ENCODE measurements around the gene AICDA.

Gene AICDA

GRCh38 chr12:8647968-8648367 lies 35.3 kb upstream of the AICDA start:
- H3K36me3 ChIP-seq (ENCODE audit: low read length), result no peaks in the 10 kb centered on the region
- H3F3A ChIP-seq (ENCODE audit: insufficient read depth), result peaks cover 16% of the 10 kb centered on the region
- H3K9me3 ChIP-seq (ENCODE audit: insufficient read depth, low read length), result no peaks in the 10 kb centered on the region
- H3K79me2 ChIP-seq (ENCODE audit: insufficient read depth, low read length), result no peaks in the 10 kb centered on the region
- no peak overlapping the region for H3K9ac ChIP-seq (ENCODE audit: low read length)
- no peak overlapping the region for H3K27ac ChIP-seq (ENCODE audit: low read depth, low read length)
- no peak overlapping the region for H3K4me3 ChIP-seq (ENCODE audit: insufficient read depth, low read length, poor library complexity, severe bottlenecking)
- peak overlapping the region; percentile 13 for H3K4me2 ChIP-seq (ENCODE audit: low read depth, low read length, poor library complexity, severe bottlenecking)
- H2AFZ ChIP-seq (ENCODE audit: low read depth, low read length, severe bottlenecking), result no peak overlapping the region
- H3K27me3 ChIP-seq (ENCODE audit: low read length), result no peaks in the 10 kb centered on the region
- H4K20me1 ChIP-seq (ENCODE audit: low read depth, low read length), result no peaks in the 10 kb centered on the region
- H3K9me2 ChIP-seq (replicated peaks; ENCODE audit: insufficient read depth, low read length), result no peaks in the 10 kb centered on the region
- TF ChIP-seq EZH2phosphoT487 (conservative IDR thresholded peaks at IDR 0.05; ENCODE audit: low read length) (no peak), CTCF (IDR thresholded peaks at IDR 0.05; ENCODE audit: insufficient read depth, low read length, poor library complexity, severe bottlenecking) (no peak)

GRCh38 chr12:8644345-8645248 lies 31.9 kb upstream of the AICDA start:
- Histone ChIP-seq H3K79me2 (ENCODE audit: insufficient read depth, low read length) (no peaks in the 10 kb centered on the region), H3K36me3 (ENCODE audit: low read length) (no peaks in the 10 kb centered on the region), H3K27me3 (ENCODE audit: low read length) (no peaks in the 10 kb centered on the region), H3K4me3 (ENCODE audit: insufficient read depth, low read length, poor library complexity, severe bottlenecking) (peak overlapping the region; percentile 34), H3K4me2 (ENCODE audit: low read depth, low read length, poor library complexity, severe bottlenecking) (peak overlapping the region; percentile 88), H3K9me2 (replicated peaks; ENCODE audit: insufficient read depth, low read length) (no peaks in the 10 kb centered on the region), H3K9me3 (ENCODE audit: insufficient read depth, low read length) (no peaks in the 10 kb centered on the region), H3K27ac (ENCODE audit: low read depth, low read length) (peak overlapping the region; percentile 100), H2AFZ (ENCODE audit: low read depth, low read length, severe bottlenecking) (no peak overlapping the region), H4K20me1 (ENCODE audit: low read depth, low read length) (no peaks in the 10 kb centered on the region), H3F3A (ENCODE audit: insufficient read depth) (peaks cover 16% of the 10 kb centered on the region), H3K9ac (ENCODE audit: low read length) (peak overlapping the region; percentile 57)
- TF ChIP-seq CTCF (IDR thresholded peaks at IDR 0.05; ENCODE audit: insufficient read depth, low read length, poor library complexity, severe bottlenecking), result no peak
- no peak for TF ChIP-seq EZH2phosphoT487 (conservative IDR thresholded peaks at IDR 0.05; ENCODE audit: low read length)

- no peaks in the 10 kb centered on the region for H3K9me2 ChIP-seq (replicated peaks; ENCODE audit: insufficient read depth, low read length)
- no peaks in the 10 kb centered on the region for H3K79me2 ChIP-seq (ENCODE audit: insufficient read depth, low read length)
- no peaks in the 10 kb centered on the region for H4K20me1 ChIP-seq (ENCODE audit: low read depth, low read length)
- H3K9me3 ChIP-seq (ENCODE audit: insufficient read depth, low read length), result no peaks in the 10 kb centered on the region
- H3K4me3 ChIP-seq (ENCODE audit: insufficient read depth, low read length, poor library complexity, severe bottlenecking), result no peak overlapping the region
- no peak overlapping the region for H3K9ac ChIP-seq (ENCODE audit: low read length)
- H3K4me2 ChIP-seq (ENCODE audit: low read depth, low read length, poor library complexity, severe bottlenecking), result no peak overlapping the region
- H2AFZ ChIP-seq (ENCODE audit: low read depth, low read length, severe bottlenecking), result no peak overlapping the region
- H3K36me3 ChIP-seq (ENCODE audit: low read length), result no peaks in the 10 kb centered on the region
- TF ChIP-seq EZH2phosphoT487 (conservative IDR thresholded peaks at IDR 0.05; ENCODE audit: low read length) (no peak), CTCF (IDR thresholded peaks at IDR 0.05; ENCODE audit: insufficient read depth, low read length, poor library complexity, severe bottlenecking) (no peak)
- H3K27me3 ChIP-seq (ENCODE audit: low read length), result no peaks in the 10 kb centered on the region
- H3K27ac ChIP-seq (ENCODE audit: low read depth, low read length), result peak overlapping the region; percentile 51
- H3F3A ChIP-seq (ENCODE audit: insufficient read depth), result peaks cover 16% of the 10 kb centered on the region
Observed at GRCh38 chr12:8642775-8643174, 30.1 kb upstream of the AICDA start.

Measured in SU-DHL-6 (cell line).